ENCODE results near the gene PTX4. TPM values are rescaled to one million over a fixed set of nuclear protein-coding genes. Genes with fewer than 3 reads are reported as not detected.

PTX4 gene
- total RNA-seq, 4 donors from 2014 or later = not detected

DNA sequence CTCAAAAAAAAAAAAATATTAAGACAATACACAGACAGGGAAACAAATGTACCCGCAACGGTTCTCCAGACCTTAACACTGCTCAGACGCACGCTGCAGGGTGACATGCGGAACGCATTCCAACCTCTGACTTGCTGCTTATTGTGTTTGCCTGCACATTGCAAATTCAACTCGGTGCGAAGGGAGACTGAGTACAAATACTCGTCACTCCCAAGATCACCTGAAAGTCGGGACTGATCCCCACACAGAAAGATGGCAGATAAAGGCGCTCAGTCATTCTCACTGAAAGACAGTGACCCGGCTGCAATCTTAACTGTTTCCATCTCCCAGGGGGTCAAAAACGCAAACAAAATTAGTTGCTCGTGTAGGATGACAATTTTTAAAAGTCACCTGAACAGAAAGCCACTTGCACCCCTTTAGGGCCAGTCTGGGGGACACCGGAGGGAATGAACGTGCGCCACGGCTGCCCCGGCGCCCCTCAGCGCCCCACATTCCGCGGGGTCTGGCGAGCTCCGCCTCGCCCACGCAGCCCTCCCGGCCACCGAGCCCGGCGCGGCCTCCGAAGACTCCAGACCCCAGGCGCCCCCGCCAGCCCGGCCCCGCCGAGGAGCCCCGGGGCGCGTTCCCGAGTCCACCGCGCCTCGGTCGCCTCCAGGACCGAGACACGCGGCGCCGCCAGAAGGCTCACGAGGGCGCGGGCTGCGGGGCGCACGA lies 14.5 kb downstream of the PTX4 start:
- Histone ChIP-seq H3K27me3 (no peaks in the 10 kb centered on the region), H3K27ac (peak overlapping the region; percentile 83 to 96 (median 92)), H3K36me3 (no peaks in the 10 kb centered on the region), H3K9me3 (no peaks in the 10 kb centered on the region), H3K4me1 (peaks cover 14 to 57% (median 34%) of the 10 kb centered on the region in 3 donors), H3K4me3 (peak overlapping the region; percentile 66 to 93 (median 82))
- intact Hi-C loops (cut with DNase I) = no loop called here
- no peak for DNase-seq
- WGBS, 2 donors = 17 to 24% methylated on average over 17 of the region's 57 CpGs
- TF ChIP-seq CTCF (IDR thresholded peaks at IDR 0.05) = no peak
- no peak for TF ChIP-seq POLR2A (IDR thresholded peaks at IDR 0.05)

DNA sequence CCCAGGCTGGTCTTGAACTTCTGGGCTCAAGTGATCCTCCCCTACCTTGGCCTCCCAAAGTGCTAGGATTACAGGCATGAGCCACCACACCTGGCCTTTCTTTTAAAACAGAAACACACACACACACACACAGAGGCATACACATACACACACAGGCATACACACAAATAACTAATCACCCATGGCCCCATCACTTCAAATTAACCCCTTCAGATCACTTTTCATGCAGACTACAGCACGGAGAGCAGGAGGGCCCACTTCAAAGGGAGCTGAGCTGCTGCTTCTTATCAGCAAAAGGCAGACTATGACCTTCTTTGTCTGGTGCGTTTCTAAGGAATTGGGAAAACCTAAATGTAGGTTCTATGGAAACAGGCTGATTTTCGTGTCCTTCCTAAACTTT lies 15.8 kb downstream of the PTX4 start:
- no peak for DNase-seq
- H3K27ac ChIP-seq = no peak overlapping the region
- WGBS, 2 donors = 53 to 77% methylated on average over 3 of the region's 3 CpGs
- H3K27me3 ChIP-seq = no peaks in the 10 kb centered on the region
- H3K9me3 ChIP-seq = no peaks in the 10 kb centered on the region
- H3K36me3 ChIP-seq = peaks cover 0 to 3% (median 0%) of the 10 kb centered on the region in 3 donors
- H3K4me3 ChIP-seq = no peak overlapping the region
- TF ChIP-seq CTCF (IDR thresholded peaks at IDR 0.05) (no peak), POLR2A (IDR thresholded peaks at IDR 0.05) (no peak)
- intact Hi-C loops (cut with DNase I) = no loop called here
- H3K4me1 ChIP-seq = peaks cover 14 to 57% (median 34%) of the 10 kb centered on the region in 3 donors

GRCh38 chr16:1471569-1472194 lies 17.1 kb downstream of the PTX4 start:
- H3K9me3 ChIP-seq = no peaks in the 10 kb centered on the region
- H3K27me3 ChIP-seq = no peaks in the 10 kb centered on the region
- no peak for DNase-seq
- 74 to 75% methylated on average over 24 to 25 of the region's 26 CpGs for WGBS, 2 donors
- intact Hi-C loops (cut with DNase I) = no loop called here
- peaks cover 0 to 8% (median 0%) of the 10 kb centered on the region in 3 donors for H3K36me3 ChIP-seq
- peak overlapping the region in 3 of 4 donors; percentile 24 to 54 (median 35) for H3K27ac ChIP-seq
- H3K4me1 ChIP-seq = peaks cover 14 to 67% (median 34%) of the 10 kb centered on the region in 3 donors
- TF ChIP-seq POLR2A (IDR thresholded peaks at IDR 0.05) (no peak), CTCF (IDR thresholded peaks at IDR 0.05) (no peak)
- H3K4me3 ChIP-seq = no peak overlapping the region

DNA sequence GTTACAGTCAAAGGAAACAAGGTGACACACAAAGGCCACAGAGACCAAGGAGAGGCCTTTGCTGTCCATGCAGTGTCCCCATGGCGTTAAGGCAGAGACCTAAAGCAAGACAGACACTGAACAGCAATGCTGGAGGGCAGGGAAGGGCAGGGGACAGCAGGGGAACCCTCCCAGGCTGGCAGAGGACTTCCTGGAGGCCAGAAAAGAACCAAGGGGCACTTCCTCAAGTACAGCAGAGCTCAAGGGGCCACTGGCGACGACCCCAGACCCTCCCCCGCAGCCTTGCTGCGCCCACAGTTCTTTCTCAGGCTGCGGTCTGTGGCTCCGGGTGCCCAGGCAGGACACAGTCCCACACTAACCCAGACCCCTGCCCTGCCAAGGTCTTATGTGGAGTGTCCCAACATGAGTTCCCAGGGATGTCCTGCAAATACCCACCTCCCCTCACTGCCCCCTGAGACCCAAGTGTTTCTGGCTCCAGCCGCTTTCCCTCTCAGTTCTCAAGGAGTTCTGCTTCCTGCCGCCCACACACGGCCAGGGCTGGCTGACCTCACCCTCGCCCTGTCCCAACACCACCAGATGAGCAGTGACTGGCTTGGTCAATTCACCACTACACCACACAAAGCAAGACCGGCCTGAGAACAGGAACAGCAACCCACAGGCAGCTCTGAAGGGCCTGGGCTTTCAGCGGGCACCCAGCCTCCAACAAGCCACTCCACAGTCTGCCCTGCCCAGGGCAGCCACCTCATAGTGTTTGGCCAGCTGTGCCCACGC lies 18.1 kb downstream of the PTX4 start:
- peaks cover 13 to 63% (median 32%) of the 10 kb centered on the region in 3 donors for H3K4me1 ChIP-seq
- H3K9me3 ChIP-seq = no peaks in the 10 kb centered on the region
- intact Hi-C loops (cut with DNase I) = no loop called here
- no peak for DNase-seq
- H3K36me3 ChIP-seq = peaks cover 0 to 12% (median 0%) of the 10 kb centered on the region in 3 donors
- WGBS, 2 donors = 41 to 57% methylated on average over 3 to 9 of the region's 14 CpGs
- no peaks in the 10 kb centered on the region for H3K27me3 ChIP-seq
- H3K4me3 ChIP-seq = no peak overlapping the region
- peak overlapping the region in 3 of 4 donors; percentile 35 to 54 (median 44) for H3K27ac ChIP-seq
- no peak for TF ChIP-seq POLR2A (IDR thresholded peaks at IDR 0.05)
- TF ChIP-seq CTCF (IDR thresholded peaks at IDR 0.05) = no peak

Measured in esophagus squamous epithelium (tissue), 5 donors.